NCI-H1436 (cell line): ENCODE data around the gene WNT8A.

Source experiments
- DNase-seq: peaks from one replicate; lab custom pipeline; 2025; lab: John Stamatoyannopoulos, UW

The WNT8A gene

DNA sequence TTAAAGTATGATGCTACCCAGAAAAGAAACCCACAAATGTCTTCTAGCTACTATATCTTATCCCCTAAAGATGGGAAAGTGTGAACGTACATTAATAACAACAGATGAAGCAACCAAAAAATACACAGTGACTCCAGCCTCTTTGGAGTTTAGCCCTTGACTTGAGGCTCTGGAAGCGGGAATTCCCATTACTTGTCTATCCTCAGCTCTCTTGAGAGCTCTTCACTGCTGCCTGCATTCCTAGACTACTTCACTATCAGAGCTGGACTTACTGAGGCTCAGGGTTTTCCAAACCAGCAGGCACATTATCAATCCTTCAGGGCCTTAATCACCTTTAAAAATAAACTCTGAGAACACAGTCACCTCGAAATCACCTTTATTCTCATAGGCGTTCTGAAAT lies 56.4 kb downstream of the WNT8A start:
- no peak for DNase-seq
